HuH-7 (cell line): ENCODE data around the gene HBG2.
A peak's percentile ranks its signal among the peaks of the same experiment; 100 is the strongest.
"Not testable (repeated sequence)": the region's sequence is repeated elsewhere in the genome, so short reads cannot be mapped to it uniquely, and the experiment has no call there.

ENCODE experiments used
- DNase-seq: peaks from one replicate; pipeline ENCODE4 v3.0.0; 2011; ENCODE audit warnings: low spot score

The HBG2 gene

GRCh38 chr11:5254646-5255413 lies at the start of gene HBG2:
HBG2 (minus strand) TSS chr11:5254781; CDS start chr11:5254728, 53 bp downstream.
- not testable (repeated sequence) for DNase-seq

GRCh38 chr11:5304046-5304445 lies 49.5 kb upstream of the HBG2 start:
- DNase-seq = no peak

- DNase-seq = no peak
These were observed 49.0 kb upstream of the HBG2 start for GRCh38 chr11:5303626-5304025.

GRCh38 chr11:5301846-5302245 lies 47.3 kb upstream of the HBG2 start, which contains the start of gene OR51B4:
OR51B4 (minus strand) TSS chr11:5301946; CDS start chr11:5301946, 0 bp downstream.
- DNase-seq = no peak

DNA sequence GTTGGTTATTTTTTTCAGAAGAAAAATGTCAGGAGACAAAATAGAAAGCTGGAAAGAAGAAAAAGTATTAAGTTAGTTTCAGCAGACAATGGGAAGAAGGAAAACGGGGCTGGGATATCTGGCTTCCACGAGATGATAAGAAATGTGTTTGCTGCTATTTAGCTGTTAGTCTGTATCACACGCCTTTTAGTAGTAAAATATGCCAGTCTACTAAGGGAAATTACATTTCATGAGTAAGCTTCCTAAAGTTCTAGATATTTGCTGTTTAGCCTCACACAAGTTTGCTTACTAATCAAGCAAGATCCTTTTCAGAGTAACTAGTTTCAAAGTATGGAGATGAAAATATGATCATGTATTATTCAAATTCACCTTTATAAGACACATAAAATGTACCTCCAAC lies 45.7 kb upstream of the HBG2 start:
- no peak for DNase-seq

DNA sequence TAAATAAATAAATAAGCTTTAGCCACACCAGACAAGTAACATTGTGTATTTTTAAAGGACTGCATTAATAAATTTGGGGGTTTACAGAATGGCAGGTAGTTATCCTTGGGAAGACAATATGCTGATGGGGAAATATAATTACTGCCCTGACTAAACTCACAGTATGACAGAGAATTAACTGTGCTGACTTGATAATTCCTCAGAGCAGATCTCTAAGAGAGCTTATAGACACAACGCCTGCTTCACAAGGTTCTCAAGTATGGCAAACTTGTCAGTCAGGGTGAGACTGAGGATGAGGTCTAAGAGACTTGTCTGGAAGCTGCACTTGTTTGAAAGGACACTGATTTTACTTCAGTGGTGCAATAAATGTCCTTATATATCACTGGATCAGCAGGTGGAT lies 43.9 kb upstream of the HBG2 start:
- no peak for DNase-seq

DNA sequence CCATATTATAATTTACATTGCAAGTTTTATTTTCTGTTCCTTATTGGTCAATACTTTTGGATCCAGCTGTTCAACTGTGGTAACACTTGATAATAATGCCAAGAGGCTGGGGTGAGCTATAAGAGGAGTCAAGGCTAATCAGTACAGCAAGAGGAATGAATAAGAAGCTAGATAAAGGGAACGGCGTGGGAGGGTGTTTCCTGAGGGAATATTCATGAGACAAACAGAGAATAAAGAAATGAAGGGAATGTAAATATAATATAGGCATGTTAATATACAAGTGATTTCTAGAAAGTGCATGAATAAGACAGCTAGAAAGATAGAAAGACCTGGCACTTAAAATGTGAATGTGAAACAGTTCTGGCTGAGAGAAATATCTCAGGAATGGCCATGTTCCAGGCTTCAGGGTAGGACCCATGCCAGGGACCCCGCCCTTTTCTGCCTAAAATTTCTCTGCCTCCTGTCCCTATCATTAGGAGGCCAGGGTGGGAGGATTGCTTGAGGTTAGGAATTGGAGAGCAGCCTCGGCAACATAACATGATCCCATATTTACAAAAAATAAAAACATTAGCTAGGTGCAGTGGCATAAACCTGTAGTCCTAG lies 43.2 kb upstream of the HBG2 start:
- no peak for DNase-seq

GRCh38 chr11:5294342-5294995 lies 39.9 kb upstream of the HBG2 start:
- DNase-seq = not testable (repeated sequence)

GRCh38 chr11:5293028-5293427 lies 38.4 kb upstream of the HBG2 start:
- no peak for DNase-seq

- peak; percentile 23 for DNase-seq
These were observed 36.7 kb upstream of the HBG2 start for GRCh38 chr11:5291207-5291838.

- no peak for DNase-seq
These were observed 35.5 kb upstream of the HBG2 start for GRCh38 chr11:5290106-5290505.

DNA sequence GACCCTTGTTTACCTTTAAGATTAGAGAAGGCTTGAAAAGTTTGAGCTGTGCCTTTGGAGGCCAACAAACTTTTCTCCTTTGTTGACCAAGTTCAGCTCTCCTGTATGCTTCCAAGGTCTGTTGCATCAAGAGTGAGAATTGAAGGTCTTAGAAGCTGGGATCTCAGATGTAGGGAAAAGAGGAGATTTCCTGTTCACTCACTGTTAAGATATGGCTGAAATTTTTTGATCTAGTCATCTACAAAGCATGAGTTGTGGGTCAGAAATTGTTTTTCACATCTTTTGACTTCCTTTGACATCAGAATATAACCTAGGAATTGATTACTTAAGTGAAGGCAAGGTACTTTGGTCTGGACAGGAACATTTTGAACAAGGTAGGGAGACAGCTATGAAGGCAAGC lies 35.1 kb upstream of the HBG2 start:
- no peak for DNase-seq

- no peak for DNase-seq
These were observed 34.4 kb upstream of the HBG2 start for GRCh38 chr11:5288906-5289550.

DNA sequence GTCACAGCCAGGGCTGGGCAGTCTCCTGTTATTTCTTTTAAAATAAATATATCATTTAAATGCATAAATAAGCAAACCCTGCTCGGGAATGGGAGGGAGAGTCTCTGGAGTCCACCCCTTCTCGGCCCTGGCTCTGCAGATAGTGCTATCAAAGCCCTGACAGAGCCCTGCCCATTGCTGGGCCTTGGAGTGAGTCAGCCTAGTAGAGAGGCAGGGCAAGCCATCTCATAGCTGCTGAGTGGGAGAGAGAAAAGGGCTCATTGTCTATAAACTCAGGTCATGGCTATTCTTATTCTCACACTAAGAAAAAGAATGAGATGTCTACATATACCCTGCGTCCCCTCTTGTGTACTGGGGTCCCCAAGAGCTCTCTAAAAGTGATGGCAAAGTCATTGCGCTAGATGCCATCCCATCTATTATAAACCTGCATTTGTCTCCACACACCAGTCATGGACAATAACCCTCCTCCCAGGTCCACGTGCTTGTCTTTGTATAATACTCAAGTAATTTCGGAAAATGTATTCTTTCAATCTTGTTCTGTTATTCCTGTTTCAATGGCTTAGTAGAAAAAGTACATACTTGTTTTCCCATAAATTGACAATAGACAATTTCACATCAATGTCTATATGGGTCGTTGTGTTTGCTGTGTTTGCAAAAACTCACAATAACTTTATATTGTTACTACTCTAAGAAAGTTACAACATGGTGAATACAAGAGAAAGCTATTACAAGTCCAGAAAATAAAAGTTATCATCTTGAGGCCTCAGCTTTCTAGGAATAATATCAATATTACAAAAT lies 33.7 kb upstream of the HBG2 start:
- DNase-seq = no peak

DNA sequence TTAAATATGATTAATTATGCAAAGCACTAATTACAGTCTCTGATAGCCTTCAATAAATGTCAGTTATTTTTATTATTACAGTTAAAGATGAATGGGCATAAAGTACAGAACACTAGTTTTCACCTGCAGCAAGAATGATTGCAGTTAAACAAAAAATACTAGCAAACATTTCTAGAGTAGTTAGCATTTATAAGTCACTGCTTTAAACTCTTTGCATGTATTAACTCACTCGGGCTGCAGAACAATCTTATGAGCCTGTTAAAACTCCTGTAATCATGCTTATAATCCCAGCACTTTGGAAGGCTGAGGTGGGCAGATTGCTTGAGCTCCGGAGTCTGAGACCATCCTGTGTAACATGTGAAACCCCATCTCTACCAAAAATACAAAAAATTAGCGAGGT lies 32.3 kb upstream of the HBG2 start:
- DNase-seq = no peak

DNA sequence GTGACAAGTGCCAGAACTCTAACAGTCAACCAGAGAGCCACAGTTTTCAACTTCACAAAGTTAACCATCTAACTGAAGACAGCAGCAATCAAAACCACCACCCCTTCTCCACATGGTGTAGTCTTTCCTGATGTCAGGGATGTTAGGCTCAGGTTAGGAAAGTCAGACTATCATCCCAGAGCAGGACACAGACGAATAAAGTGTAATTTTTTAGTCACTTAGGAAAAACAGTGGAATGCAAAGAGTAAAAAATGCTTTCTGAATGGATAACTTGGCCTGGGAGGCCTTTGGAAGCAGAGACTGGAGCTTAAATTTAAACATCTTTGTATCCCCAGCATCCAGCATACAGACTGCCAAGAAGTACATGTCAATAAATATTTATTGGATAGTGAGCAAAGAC lies 31.8 kb upstream of the HBG2 start:
- no peak for DNase-seq

DNA sequence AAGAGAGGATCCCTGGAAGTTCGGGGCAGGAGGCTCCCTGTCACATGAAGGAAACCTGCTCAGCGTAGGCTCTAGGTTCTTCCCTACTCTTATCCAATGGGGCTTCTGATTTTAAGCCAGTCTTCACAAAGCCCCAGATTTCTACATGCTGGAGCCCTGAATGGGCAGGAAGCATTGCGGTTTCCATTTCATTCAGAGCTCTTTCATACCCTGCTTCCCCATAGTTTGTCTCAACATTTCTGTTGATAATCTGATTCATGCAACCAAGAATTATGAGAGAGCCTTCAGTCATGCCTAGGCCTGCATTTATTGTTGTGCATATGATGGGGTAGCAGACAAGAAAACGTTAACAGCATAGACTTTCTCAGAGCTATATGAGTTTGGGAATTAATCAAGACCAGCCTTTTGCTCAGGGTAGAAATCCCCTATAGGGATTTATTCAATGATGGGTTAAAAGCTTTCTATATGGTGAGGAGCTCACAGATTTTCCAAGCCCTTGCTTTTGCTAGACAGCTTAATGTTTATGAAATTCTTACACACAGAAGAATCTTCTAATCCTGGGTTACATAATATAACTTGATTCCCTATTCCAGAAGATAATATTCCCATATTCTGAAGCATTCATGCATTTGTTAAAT lies 31.2 kb upstream of the HBG2 start:
- no peak for DNase-seq

GRCh38 chr11:5284637-5285036 lies 30.1 kb upstream of the HBG2 start:
- DNase-seq = no peak

DNA sequence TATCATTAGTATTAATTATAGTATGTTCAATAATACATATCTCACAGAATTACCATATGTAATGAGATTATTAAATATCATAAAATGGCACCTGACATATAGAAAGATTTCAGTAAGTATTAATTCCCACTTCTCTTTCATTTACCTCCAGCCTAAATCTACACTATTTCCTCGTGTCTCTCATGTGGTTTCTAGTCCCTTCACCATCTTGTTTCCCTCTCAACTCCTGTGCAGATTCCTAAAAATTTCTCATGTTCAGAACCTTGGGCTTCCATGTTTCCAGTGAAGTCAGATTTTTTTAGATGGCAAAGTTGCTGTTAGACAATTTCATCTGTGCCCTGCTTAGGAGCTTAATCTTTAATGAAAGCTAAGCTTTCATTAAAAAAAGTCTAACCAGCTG lies 29.3 kb upstream of the HBG2 start:
- no peak for DNase-seq

DNA sequence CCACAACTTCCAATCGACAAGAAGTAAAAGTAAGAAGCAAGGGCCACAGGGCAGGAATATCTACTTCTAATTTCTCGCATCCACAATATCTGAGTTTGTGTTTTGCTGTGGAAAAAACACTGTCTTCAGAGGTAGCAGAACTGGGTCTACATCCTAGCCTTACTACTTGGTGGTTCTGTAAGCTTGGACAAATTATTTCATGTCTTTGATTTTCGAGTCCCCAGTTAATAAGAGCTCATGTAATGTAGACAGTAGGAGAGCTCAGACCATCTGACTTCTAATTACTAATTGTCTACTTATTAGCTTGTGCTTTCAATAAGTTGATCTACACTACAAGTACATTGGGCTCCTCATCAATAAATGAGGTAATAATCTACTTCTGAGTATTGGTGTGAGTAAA lies 28.5 kb upstream of the HBG2 start:
- no peak for DNase-seq

DNA sequence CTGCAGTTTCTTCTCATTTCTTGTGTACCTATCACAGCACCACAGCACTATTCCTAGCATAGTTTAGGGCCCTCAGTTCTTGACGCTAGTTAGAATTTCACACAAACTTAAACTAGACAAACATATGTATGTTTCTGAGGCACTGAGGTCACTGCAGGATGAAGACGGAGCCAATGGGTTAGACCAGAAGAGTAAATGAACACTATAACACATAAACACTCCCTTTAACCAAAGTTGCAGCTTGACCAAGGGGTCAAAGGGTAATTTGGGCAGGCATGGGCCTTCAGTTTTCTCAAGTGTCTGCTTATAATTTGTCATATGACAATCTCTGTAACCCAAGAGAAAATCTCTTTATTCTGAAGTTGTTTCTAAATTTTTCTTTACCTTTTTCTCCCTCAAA lies 28.0 kb upstream of the HBG2 start:
- DNase-seq = no peak
